Panc1 (cell line): ENCODE data around the gene LRSAM1.

Experiments
- CTCF ChIP-seq: fragments of 450-650 bp; IDR thresholded peaks from 2 replicates; pipeline ENCODE4 v1.5.1; 2017; ENCODE audit warnings: mild to moderate bottlenecking
- POLR2AphosphoS5 ChIP-seq: IDR thresholded peaks from 2 replicates; pipeline ENCODE4 v1.6.1; 2012; ENCODE audit warnings: mild to moderate bottlenecking, low read depth, low read length, moderate library complexity
- REST ChIP-seq, 2 experiments: IDR thresholded peaks; 2 replicates each; pipeline ENCODE4 v1.6.1; 2011 to 2012; ENCODE audit warnings: low read depth in 2 of 2, control low read depth in 1 of 2, low read length in 1 of 2, mild to moderate bottlenecking in 1 of 2, moderate library complexity in 1 of 2; ENCODE audit not compliant: insufficient read depth in 1 of 2
- SIN3A ChIP-seq: IDR thresholded peaks from 2 replicates; pipeline ENCODE4 v1.6.1; 2012; ENCODE audit warnings: low read depth, mild to moderate bottlenecking, low read length, moderate library complexity, borderline replicate concordance; ENCODE audit not compliant: insufficient read depth
- TCF7L2 ChIP-seq: IDR thresholded peaks from 2 replicates; pipeline ENCODE4 v1.6.1; 2011; ENCODE audit warnings: mild to moderate bottlenecking, low read depth, low read length, inconsistent platforms

GRCh38 chr9:127448112-127448805, 3.1 kb upstream of the LRSAM1 start:
- TF ChIP-seq CTCF (no peak), POLR2AphosphoS5 (peak; percentile 31), REST (IDR thresholded peaks at IDR 0.05; ENCODE audit: insufficient read depth in 1 of 2, low read depth in 2 of 2, low read length in 1 of 2) (no peak), TCF7L2 (no peak), SIN3A (no peak)
